GM19035 (cell line): ENCODE measurements around the gene WWP2.

ENCODE experiments used
- ATAC-seq: cut with Tn5 transposase; IDR thresholded peaks from one replicate; pipeline ENCODE4 v1.9.1; 2021; ENCODE audit not compliant: unreplicated experiment

WWP2 gene

DNA sequence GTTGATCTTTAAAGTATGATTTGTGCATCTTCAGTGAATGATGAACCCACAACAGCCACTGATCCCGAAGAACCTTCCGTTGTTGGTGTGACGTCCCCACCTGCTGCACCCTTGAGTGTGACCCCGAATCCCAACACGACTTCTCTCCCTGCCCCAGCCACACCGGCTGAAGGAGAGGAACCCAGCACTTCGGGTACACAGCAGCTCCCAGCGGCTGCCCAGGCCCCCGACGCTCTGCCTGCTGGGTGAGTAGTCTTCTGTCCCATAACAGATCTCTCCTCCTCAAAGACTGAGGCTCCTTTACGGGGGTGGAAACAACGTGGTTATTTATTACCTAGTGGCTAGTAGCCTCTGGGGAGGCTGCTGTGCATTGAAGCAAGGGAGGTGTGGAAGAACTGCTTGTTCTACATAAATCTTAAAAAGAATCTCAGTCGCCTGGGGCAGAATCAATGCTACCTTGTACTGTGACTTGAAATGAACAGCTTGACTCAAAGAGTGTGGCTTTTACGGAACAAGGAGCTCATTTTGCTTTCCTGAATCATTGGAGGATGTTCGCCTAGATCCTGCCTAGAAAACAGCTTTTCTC, 126.0 kb downstream of the WWP2 start:
- no peak for ATAC-seq

- ATAC-seq: no peak
Observed at GRCh38 chr16:69889295-69889964, 127.3 kb downstream of the WWP2 start.

- ATAC-seq: no peak
Observed at GRCh38 chr16:69890114-69890891, 128.2 kb downstream of the WWP2 start.

DNA sequence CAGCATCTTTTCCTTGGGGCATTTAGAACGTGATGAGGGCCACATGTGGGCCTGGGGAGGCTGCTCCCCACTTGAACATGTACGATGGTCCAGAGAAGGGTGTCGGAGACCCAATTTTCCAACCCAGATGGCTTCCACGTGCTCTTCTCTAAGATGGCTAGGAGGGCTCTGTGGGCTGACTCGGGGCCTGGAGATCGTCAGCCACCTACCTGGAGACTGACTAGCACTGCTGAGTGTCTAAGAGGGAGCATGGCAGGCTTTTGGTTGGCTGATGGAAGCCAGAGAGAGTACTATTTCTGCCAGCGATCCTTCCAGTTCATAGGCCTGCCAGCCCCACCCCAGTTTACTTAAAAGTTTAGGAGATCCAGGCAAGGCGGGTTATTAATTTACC, 128.8 kb downstream of the WWP2 start:
- no peak for ATAC-seq

DNA sequence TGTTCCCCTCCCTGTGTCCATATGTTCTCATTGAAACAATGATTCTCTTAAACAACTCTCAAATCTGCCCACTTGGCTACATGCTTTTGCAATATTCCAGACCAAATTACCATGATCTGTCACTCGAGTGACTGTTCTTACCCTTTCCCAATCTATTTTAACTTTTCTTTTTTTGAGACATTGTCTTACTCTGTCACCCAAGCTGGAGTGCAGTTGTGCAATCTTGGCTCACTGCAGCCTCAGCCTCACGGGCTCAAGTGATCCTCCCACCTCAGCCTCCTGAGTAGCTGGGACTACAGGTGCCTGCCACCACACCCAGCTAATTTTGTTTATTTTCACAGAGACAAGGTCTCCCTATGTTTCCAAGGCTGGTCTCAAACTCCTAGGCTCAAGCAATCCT, 130.2 kb downstream of the WWP2 start:
- ATAC-seq: no peak

DNA sequence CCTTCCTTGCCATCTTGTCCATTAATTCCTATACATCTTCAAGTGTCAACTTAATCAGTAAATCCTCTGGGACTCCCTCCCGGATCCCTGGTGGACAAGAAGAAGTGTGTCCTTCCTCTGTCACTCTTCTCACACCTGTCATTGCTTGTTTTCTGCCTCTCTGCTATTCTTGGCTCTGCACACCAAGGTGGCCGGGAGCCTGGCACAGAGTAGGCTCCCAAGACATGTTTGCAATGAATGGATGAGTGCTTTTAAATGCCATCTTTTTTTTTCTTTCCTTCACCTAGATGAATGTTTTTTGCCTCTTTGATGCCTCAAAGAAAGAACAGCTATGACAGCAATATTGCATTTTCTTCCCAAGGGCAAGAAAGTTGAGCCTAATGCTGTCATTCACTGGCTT, 131.0 kb downstream of the WWP2 start:
- ATAC-seq: no peak

GRCh38 chr16:69894676-69895075, 132.5 kb downstream of the WWP2 start:
- no peak for ATAC-seq

DNA sequence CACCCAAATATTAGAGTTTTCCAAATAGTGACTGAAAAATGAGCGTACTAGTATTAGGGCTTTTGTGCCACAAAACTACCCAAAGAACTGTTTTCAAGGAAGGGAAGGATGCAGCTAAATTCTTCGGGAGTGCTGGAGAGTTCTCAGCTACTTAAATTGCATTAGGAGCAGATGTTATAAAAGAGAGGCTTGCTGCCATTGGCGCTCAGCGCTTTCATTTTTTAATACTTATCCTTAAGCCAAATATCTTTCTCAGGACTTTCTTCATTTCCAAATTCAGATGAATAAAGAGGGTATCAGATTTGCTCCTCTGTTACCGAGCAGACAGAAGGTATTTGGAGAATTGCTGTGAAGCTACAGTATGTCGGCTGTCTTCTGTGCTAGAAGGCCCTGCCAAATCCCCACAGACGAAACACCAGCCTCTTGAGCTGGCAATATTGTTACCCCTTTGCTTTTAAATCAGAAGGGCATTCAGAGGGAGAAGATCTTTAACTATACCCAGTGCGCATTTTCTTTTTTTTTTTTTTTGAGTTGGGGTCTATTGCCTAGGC, 141.8 kb downstream of the WWP2 start:
- no peak for ATAC-seq

DNA sequence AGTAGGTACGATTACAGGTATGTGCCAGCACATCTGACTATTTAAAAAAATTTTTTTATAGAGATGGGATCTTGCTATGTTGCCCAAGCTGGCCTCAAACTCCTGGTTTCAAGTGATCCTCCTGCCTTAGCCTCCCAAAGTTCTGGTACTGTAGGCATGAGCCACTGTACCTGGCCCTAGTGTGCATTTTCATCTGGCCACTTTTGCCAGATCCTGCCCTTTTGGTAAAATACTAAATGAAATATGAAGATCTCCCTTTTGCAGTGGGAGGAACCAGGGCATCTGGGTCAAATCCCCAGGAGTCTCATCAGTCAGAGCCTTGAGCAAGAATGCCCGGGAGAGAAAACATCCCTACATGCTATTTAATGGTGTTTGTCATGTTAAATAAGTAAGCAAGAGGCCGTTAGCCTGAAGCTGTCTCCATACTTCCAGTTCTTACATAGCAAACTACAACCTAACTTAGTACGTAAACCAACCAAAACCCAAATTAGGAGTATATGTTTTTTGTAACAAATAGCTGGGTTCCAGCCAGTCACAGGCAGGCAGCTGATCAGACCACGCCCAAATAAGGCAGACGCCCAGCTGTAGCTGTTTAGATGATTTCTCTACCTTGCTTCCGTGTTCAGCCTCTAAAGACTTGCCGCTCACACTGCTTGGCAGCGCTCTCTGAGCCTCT, 142.5 kb downstream of the WWP2 start:
- ATAC-seq: no peak

DNA sequence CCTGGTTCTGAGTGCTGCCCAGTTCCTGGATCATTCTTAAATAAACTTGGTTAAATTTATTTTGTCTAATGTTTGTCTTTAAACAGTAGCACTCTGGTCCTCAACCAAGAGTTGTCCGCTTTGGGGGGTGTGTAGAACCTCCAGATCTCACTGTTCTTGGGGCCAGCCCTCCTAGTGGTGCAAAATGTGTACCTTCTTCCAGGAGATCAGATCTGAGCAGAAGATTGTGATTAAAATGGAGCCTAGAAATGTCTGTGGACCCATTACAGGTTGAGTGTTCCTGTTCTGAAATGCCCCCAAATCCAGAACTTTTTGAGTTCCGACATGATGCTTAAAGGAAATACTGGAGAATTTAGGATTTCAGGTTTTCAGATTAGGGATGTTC, 143.0 kb downstream of the WWP2 start:
- ATAC-seq: no peak

DNA sequence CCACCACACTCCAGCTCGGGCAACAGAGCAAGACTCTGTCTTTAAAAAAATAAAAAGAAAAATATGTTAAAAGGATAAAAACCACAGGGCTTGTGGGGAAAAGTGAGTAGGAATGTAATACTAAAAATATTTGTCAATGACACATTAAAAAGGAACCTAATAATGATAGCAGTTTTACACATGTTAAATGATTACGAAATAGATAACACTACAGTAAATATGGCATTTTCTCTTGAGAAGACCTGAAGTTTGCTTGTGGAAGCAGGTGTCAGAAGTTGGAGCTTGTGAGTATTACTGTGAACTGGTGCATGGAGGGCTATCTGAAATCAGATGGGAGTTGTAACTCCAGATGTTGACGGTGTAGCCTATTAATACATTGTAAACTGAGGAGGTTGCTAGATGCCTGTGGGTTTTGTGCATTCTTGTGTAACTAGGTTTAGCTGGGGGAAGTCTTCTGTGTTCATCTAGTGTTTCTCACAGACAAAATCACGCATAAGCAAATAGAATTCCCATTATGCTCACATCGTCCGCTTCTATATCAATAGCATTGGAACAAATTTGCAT, 144.8 kb downstream of the WWP2 start:
- ATAC-seq: no peak

DNA sequence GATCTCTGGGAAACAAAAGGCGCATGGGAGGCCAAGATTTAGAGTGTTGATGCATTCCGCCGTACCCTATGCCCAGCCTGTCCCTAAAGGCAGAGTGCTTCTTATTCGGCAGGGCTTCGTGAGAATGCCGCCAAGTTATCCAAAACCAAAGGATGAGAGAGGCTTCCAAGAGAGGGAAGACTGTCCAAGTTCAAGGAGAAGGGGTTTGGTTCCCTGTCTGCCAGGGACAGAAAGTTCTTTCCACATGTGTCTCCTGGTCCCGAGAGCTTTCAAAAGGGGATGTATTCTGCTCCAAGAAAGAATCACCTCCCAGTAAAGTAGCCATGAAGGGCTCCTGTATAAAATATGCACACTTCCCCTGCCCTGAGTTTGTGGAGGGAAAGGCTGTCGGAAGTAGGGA, 146.9 kb downstream of the WWP2 start:
- no peak for ATAC-seq

DNA sequence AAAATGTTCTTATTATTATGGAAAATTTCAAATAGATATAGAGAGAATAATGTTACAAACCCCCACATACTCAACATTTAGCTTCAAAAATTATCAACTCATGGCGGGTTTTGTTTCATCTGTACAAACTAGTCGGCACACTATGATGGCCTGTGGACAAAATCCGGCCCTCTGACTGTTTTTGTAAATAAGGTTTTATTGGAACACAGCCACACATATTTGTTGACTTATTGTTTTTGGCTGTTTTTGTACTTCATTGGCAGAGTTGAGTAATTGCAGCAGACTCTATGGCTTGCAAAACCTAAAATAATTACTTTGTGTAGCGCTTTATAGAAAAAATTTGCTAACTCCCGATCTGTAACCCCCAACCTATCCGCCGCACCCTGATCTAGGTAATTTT, 147.6 kb downstream of the WWP2 start:
- no peak for ATAC-seq

GRCh38 chr16:69910964-69911363, 148.8 kb downstream of the WWP2 start:
- no peak for ATAC-seq

DNA sequence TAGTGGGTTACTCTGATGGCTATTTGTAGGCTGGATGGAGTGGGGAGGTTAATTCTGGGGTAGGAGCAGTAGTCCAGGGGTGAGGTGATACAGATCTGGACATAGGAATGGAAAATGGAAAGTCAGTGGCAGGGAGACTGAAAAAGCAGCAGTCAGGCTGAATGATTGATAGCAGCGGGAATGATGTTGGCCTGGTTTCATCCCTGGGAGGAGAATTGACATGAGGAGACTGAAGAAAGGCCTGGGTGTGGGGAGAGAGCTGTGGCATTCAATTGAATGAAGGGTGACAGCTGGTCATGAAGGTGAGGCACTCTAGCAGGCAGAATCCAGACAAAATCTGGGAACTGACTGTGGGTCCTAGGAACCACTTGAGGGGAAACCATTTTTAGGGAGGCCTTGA, 154.3 kb downstream of the WWP2 start:
- ATAC-seq: no peak

GRCh38 chr16:69917311-69917710, 155.2 kb downstream of the WWP2 start:
- ATAC-seq: no peak

DNA sequence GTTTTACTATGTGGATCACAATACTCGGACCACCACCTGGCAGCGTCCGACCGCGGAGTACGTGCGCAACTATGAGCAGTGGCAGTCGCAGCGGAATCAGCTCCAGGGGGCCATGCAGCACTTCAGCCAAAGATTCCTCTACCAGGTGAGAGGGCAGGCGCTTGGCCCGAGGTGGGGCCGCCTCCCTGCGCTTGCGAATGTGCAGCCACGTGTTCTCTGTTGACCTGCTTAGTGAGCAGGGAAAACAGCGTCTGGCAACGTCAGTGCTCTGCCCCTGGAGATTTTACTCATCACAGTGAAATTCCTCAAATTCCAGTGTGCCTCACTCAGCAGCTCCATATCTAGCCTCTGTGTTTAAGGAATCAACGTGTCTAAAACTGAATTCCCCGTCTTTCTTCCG, 155.6 kb downstream of the WWP2 start:
- no peak for ATAC-seq

GRCh38 chr16:69918241-69918640, 156.1 kb downstream of the WWP2 start:
- ATAC-seq: no peak

DNA sequence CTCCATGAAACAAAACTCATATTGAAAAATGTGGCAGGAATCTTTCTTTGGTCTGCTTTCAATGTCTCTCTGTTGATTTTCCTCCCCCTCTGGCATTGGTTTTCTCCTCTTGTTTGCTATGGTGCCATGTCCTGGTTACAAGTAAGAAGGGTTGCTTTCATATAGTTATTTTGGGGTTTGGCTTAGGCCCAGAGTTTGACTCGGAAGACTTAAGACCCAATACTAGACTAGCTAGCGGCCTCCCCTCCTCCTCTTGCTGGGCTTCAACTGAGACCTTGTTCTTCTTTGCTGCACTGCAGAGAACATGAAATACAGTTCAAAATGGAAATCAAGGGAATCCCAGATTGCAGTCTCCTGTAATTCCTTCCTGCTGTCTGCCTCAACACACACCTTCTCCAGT, 159.0 kb downstream of the WWP2 start:
- no peak for ATAC-seq

DNA sequence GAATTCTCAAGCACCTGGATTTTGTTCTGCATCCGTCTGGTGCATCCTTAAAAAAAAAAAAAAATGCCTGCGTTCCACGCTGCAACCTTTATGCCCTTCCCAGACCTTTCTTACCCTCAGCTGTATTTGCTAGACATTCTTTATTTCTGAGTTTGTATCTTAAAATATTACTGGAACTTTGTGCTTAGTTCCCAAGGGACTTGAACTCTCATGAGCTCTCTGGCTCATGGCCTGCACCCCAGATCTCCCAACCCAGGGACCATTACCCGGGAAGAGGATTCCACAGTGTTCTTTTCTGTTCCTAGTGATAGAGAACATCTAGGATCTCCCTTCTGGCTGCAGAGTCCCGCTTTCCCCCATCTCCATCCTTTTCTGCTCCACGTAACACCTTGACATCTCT, 160.1 kb downstream of the WWP2 start:
- ATAC-seq: no peak

DNA sequence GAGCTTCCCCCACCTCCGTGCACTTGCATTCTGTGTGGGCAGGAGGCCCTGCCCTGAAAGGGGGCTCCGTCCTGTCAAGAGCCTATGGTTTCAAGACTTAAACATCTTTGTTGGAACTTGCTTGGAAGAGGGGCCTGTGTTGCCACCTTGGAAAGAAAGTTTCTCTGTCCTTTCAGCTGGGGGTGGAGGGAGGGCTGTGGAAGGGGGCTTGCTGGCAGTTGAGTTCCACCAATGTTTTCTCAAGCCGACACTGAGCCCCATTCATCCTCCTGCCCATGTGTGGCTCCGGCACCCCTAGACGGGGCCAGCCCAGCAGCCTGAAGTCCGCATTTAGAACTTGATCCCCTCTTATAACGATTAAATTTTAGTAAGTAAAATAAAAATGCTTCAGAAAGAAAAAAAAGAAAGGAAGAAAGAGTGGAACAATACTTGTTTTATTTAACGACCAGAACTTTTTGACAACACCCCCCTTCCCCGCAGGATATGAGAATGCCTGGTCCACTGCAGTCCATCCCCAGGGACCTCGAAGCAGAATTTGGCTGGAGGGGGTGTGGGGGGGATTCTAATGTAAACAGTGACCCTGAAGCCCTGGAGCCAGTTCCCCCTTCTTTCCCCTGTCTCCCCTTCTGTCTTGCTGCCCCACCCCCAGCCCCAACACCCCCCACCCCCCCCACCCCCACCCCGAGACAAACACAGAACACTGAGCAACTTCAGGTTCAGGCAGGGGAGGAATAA, 162.1 kb downstream of the WWP2 start:
- ATAC-seq: no peak
